GM21423 (cell line): Measurements from ENCODE around the gene PADI2.

ENCODE experiments used
- ATAC-seq: cut with Tn5 transposase; IDR thresholded peaks from one replicate; pipeline ENCODE4 v1.9.1; 2021; ENCODE audit warnings: mild to moderate bottlenecking, moderate library complexity; ENCODE audit not compliant: unreplicated experiment

The PADI2 gene

GRCh38 chr1:17024721-17025120 is 94.5 kb downstream of the PADI2 start:
- no peak for ATAC-seq

GRCh38 chr1:17023573-17023972 is 95.7 kb downstream of the PADI2 start:
- ATAC-seq = no peak

GRCh38 chr1:17023102-17023501 is 96.1 kb downstream of the PADI2 start:
- no peak for ATAC-seq

GRCh38 chr1:17021896-17022295 is 97.4 kb downstream of the PADI2 start:
- ATAC-seq = no peak

- no peak for ATAC-seq
Observed at GRCh38 chr1:17020502-17020901, 98.7 kb downstream of the PADI2 start.

GRCh38 chr1:17018849-17019248 is 100.4 kb downstream of the PADI2 start:
- peak; percentile 52 for ATAC-seq

- no peak for ATAC-seq
Observed at GRCh38 chr1:17017435-17017834, 101.8 kb downstream of the PADI2 start.
